Measurements from ENCODE around the gene DEDD2.
A peak's percentile ranks its signal among the peaks of the same experiment; 100 is the strongest.

The DEDD2 gene

DNA sequence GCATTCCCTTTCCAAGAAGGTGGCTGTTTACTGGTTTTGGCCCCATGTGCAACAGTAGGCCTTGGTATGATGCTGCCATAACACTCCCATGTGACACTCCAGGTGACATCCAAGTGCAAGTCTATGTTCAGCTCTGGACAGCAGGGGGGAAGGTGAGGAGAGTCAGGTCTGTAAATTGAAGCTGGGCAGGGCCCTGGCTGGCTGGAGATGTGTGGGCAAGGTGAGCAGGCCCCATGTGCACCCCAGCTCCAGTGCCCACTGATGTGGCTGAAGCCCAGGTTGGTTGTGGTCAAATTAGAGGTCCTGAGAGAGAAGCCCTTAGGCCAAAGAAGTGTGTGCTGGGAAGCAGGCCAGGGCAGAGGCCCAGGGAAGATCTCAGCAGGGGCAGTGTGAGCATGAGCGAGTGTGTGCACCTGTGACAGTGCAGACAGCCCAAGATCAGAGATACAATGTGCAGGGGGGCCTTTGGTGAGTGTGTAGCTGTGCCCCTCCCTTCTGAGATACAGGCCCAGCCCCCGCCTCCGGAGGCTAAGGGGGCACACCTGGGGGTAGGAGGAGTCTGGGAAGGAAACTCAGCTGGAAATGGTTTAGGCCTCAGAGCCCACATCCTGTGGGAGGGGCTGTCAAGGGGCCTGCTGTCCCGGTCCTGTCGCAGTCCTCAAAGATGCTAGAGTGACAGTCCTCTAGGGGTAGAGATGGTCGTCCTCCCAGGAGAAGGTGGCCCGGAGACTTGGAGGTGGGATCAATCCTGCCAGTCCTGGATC lies 18.6 kb downstream of the DEDD2 start:
- DNase-seq (ENCODE audit: low read depth in 3 of 3), result peak in 1 of 3 donors; percentile 25

DNA sequence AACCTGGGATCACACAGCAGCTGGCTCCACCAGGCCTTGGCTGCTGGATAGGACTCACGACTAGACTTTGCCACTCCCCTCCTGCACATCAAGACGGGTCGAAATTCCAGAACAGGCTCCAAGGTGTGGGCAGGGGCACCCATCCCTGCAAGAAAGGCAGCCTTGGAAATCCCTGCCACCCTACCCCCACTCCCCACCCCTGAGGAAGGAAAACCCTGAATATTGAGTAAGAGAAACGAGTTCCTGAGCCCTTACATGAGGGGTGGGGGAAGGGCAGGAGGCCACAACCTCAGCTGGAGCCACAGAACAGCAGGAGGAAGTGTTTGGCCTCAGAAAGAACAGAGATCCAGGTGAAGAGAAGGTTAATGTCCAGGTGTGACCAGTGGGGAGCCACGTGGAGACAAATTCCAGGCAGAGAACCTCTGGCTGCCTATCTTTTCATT lies 20.1 kb downstream of the DEDD2 start:
- no peak for DNase-seq (ENCODE audit: low read depth in 3 of 3)

DNA sequence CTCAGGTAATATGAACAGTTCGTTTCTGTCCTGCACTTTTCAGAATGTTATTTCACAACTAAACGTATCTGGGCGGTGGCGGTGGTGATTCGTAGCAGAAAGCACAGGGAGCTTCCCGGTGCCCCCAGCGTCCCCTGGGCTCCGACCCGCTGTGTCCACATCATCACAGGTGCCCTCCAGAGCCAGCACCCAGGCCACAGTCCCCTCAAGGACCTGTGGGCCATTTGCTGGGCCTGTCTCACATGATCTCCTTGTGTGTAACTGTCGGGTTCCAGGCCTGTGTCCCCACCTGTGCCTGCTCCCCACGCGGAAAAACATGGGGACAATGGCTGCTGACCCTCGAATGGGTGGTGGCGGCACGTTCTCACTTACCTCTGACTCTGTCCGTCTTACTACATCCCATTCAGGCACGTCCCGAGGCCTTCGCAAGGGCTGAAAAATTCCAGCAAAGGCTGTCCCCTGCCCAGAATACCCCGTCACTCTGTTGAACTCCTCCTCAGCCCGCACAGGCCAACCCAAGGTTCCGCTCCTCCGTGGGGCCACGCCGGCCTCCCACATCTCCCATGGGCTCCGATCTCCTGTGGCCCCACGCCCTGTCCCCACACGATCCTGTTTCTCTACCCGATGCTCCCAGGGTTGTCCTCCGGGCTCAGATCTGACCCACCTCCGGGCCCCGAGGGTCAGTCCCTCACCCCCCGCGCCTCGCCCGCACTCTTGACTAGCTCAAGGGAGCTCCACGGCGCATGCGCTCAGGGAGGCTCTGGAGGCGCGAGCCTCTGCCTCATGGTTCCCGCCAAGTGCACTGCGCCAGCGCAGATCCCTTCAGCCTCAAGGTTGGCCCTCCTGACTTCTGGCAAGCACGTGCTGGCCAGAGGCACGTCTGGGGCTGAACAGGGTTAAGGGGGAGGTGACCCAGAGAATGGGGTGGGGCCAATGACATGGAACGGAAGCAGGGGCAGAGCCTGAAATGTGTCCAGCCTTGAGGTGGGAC lies 21.2 kb downstream of the DEDD2 start:
- no peak for DNase-seq (ENCODE audit: low read depth in 3 of 3)

DNA sequence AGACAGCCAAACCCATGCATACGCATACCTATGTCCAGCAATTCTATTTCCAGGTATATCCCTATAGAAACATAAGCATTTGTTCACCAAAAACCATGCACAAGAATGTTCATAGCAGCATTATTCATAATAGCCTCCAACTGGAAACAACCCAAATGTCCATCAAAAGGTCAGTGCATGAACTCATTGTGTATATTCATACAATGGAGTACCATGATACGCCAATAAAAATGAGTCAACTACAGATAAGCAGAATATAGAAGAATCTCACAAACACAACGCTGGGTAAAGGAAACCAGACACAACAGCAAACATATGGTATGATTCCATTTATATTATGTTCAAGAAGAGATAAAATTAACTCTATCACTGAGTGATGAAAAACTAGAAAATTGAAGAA lies 23.8 kb downstream of the DEDD2 start:
- no peak for DNase-seq (ENCODE audit: low read depth in 3 of 3)

- no peak for DNase-seq (ENCODE audit: low read depth in 3 of 3)
Measured at GRCh38 chr19:42193294-42193693, 24.2 kb downstream of the DEDD2 start.

DNA sequence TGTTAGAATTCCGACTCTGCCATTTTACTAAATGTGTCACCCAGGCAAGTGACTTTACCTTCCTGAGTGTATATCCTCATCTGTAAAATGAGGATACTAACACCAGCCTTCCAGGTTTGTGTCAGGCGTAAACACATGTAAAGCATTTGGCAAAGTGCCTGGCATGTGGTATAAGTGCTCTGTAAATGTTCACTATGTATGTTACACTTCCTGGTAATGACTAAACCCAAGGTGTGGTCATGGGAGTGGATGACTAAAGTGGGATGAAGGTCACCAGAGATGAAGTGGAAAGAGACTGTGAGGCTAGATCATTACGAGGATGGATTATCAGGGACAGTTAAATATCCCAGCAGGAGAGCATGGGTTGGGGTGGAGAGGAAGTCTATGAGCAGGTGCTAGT lies 25.6 kb downstream of the DEDD2 start:
- DNase-seq (ENCODE audit: low read depth in 3 of 3), result no peak

GRCh38 chr19:42191330-42191729 lies 26.1 kb downstream of the DEDD2 start:
- DNase-seq (ENCODE audit: low read depth in 3 of 3), result no peak

DNA sequence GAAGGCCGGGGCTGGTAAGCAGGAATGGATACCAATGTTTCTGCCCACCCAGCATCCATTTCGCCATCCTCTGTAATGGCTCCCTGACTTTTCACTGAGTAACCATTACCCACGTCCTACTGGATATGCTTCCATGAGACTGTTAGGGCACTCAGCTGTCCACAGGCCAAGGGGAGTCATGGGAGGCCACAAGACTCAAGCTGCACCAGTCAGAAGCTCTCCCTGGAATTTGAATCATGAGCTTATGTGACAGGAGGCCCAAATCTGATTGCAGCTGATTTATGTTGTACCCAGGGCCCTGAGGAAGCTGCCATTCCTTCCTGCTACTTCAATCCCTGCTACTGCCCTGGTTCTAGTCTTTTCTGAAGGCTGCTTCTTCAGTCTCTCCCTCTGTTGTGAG lies 28.3 kb downstream of the DEDD2 start:
- no peak for DNase-seq (ENCODE audit: low read depth in 3 of 3)

- DNase-seq (ENCODE audit: low read depth in 3 of 3), result no peak
Measured at GRCh38 chr19:42188665-42189064, 28.8 kb downstream of the DEDD2 start.

DNA sequence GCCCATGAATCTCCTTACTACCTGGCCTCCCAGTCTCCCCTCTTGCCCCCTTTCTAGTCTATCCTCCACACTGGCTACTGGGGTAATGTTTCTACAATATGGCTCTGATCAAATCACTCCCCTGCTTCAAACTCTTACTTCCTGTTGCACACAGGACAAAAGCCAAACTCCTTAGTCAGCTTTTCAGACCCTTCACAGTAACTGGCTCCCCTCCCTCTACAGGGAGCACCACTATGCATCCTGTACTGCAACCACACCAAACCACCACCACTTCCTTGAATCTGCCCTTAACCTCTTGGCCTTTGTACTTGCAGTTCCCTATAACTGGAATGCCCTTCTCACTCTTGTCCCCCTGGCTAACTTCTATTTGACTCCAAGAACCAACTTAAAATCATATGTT lies 32.2 kb downstream of the DEDD2 start:
- DNase-seq (ENCODE audit: low read depth in 3 of 3), result no peak

DNA sequence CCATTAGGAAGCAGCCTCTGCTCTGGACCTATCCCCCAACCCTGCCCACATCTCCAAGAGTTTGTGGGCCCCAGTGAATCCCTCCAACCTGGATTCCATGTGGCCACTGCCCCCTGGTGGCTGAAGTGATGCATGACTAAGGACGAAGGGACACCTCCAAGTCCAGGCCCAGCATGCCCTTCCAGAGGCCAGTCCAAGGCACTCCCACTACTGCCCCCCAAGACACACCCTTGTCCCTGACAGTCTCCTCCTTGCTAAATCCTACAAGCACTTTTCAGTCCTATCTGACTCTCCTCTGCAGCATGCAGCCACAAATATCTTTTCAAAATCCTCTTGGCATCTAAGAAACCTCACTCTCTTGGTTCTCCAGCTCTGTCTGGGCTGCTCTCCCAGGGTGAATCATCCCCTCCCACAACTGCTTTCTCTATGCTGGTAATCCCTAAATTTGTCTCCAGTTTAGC lies 33.0 kb downstream of the DEDD2 start:
- DNase-seq (ENCODE audit: low read depth in 3 of 3), result peak; percentile 44 to 70 (median 58)

- no peak for DNase-seq (ENCODE audit: low read depth in 3 of 3)
Measured at GRCh38 chr19:42178791-42179674, 38.4 kb downstream of the DEDD2 start.

DNA sequence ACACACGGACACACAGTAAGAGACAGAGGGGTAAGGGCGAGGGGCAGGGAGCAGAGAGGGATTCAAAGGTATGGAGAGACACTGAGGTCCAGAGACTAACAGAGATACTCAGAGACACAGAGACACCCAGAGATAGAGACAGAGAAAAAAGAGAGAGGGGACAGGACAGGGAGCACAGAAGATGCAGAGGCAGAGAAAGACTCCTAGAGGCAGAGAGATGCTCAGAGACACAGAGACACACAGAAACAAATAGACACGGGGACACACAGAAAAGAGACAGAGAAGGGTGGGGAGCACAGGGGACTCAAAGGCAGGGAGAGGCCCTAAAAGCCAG lies 39.8 kb downstream of the DEDD2 start:
- no peak for DNase-seq (ENCODE audit: low read depth in 3 of 3)

GRCh38 chr19:42176990-42177685 lies 40.3 kb downstream of the DEDD2 start:
- peak; percentile 62 to 74 (median 65) for DNase-seq (ENCODE audit: low read depth in 3 of 3)

DNA sequence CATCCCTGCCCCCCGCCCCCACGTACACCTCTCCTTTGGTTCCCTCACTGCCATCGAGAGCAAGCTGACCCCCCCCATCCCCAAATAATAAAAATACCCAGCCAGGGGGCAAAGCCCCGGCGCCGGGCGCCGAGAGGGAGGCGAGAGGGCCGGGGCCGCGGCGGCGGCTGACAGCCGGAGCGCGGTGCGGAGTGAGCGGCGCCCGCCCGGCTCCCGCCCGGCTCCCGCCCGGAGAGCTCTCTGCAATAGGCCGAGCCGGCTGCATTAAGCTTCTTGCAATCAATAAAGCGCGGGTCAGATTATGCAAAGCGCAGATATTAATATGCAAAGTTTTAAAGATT lies 40.9 kb downstream of the DEDD2 start:
- no peak for DNase-seq (ENCODE audit: low read depth in 3 of 3)

GRCh38 chr19:42175952-42176648 lies 41.4 kb downstream of the DEDD2 start:
- DNase-seq (ENCODE audit: low read depth in 3 of 3), result no peak

GRCh38 chr19:42174958-42175734 lies 42.3 kb downstream of the DEDD2 start:
- no peak for DNase-seq (ENCODE audit: low read depth in 3 of 3)

DNA sequence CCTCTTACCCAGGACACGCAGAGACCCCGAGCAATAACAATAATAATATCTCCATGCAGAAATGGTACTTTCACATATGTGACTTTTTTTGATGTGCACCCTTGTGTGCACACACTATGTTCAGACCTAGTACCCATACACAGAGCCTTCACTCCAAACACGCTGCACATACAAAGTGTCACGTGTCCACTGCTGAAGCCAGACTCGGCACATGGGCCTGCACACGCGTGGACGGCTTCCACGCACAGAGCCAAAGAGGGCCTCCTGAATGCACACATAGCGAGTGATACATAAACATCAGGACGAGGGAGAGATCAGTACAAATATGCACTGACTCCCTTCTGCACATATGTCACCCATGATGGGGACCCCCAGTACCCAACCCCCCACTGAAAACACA lies 43.3 kb downstream of the DEDD2 start:
- DNase-seq (ENCODE audit: low read depth in 3 of 3), result no peak

GRCh38 chr19:42173695-42174094 lies 43.8 kb downstream of the DEDD2 start:
- no peak for DNase-seq (ENCODE audit: low read depth in 3 of 3)

DNA sequence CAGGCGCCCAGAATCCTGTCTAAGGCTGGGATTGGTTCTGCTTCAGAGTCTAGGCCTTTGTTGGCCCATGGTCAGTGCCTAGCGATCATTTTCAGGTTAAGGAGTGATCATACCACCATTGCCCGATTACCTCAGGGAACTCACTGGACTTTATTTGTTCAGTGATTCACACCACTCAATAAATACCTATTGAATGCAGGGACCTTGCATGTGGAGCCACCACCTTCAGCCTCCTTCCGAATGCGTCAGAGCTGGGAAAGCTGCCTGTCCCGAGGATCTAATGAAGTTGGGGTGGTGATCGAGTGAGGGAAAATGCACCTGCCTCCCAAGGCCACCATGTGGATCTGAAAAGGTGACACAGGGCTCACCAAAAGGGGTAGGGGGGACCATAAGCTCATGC lies 45.2 kb downstream of the DEDD2 start:
- DNase-seq (ENCODE audit: low read depth in 3 of 3), result no peak

All from stimulated activated CD4-positive, alpha-beta T cell treated with anti-CD3 and anti-CD28 coated beads, TNF-alpha, amount 100 ng/mL, for 48 hours (primary cell).